HG03060 (cell line): Measurements from ENCODE around the gene TBCC.
"Not testable (repeated sequence)": the region's sequence is repeated elsewhere in the genome, so short reads cannot be mapped to it uniquely, and the experiment has no call there.

ENCODE experiments used
- ATAC-seq: cut with Tn5 transposase; IDR thresholded peaks from one replicate; pipeline ENCODE4 v1.9.1; 2021; ENCODE audit warnings: low read depth, moderate number of reproducible peaks; ENCODE audit not compliant: unreplicated experiment

TBCC gene, protein sequence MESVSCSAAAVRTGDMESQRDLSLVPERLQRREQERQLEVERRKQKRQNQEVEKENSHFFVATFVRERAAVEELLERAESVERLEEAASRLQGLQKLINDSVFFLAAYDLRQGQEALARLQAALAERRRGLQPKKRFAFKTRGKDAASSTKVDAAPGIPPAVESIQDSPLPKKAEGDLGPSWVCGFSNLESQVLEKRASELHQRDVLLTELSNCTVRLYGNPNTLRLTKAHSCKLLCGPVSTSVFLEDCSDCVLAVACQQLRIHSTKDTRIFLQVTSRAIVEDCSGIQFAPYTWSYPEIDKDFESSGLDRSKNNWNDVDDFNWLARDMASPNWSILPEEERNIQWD

DNA sequence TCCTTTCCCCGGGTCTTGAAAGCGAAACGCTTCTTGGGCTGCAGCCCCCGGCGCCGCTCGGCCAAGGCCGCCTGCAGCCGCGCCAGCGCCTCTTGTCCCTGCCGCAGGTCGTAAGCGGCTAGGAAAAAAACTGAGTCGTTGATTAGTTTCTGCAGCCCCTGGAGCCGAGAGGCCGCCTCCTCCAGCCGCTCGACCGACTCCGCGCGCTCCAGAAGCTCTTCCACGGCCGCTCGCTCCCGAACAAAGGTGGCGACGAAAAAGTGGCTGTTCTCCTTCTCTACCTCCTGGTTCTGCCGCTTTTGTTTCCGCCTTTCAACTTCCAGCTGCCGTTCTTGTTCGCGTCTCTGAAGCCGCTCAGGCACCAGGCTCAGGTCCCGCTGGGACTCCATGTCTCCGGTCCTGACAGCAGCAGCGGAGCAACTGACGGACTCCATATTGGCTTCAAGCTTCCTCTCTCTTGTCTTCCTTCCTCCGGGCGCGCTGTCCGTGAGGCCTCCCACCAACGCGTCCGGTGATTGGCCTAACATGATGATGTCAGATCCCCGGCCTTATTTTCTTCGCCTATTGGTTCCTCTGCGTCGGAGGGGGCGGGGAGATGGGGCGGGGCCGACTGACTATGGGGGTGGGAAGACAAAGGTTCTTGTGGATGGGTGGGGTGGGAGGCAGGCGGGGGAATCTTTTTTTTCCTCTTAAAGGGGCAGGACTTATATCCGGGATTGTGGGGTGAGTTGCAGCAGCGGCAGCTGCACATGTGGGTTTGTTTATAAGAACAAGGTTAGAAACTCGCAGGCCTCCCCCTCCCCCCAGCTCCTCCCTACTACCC is at the start of gene TBCC:
TBCC (minus strand) TSS at position 464 of the 823 bp plus-strand sequence; CDS start at position 434, 30 bp downstream.
- ATAC-seq: peak; percentile 53

DNA sequence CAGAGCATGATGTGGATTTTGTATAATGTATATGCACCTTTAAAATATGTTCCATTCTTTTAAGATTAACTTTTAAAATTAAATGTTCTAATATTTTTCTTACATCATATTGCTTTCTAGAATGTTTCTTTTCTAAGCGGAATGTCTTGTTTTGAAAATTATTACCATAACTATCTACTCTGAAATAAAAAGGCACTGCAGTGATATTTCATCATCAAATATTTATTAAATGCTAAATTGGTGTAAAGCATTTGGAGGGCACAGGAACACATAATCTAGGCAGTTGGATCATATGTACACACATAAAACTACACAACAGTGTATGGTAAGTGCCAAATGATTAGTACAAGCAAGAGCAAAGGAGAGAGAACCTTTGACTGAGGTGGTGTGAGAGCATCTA is 49.7 kb upstream of the TBCC start:
- no peak for ATAC-seq

- ATAC-seq: no peak
Measured at GRCh38 chr6:42791706-42792320, 45.9 kb upstream of the TBCC start.

DNA sequence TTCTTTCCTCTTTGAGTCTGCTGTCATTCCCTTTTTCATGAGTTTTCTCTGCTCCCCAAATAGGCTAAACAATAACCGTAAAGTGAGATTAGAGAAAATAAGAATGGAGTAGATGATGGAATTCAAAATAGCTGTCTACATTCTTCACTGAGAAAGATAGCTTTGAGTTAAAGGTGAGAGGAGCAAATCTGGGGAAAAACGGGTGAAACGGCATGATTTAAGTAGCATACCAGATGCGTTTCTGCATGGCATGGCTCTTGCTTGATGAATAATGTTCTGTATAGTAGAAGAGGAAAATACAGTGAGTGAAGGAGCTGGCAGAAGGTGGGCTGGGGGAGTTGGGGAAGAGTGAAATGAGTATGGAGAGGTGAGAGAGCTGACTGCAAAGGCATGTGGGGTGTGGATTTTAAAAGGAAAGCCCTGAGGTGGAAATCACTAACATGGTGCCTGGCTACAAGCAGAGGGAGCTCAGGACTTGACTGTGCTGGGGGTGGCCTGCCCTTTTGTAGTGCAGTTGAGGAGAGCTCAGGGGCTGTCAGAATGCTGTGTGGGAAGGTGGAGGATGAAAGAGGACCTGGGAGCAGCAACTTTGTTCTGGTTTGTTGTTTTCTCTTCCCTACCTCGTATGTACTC is 44.8 kb upstream of the TBCC start:
- no peak for ATAC-seq

GRCh38 chr6:42788671-42789070 is 42.8 kb upstream of the TBCC start:
- no peak for ATAC-seq

- ATAC-seq: no peak
Measured at GRCh38 chr6:42787063-42787472, 41.2 kb upstream of the TBCC start.

- no peak for ATAC-seq
Measured at GRCh38 chr6:42786525-42786985, 40.7 kb upstream of the TBCC start.

GRCh38 chr6:42784717-42785498 is 39.0 kb upstream of the TBCC start:
- no peak for ATAC-seq

GRCh38 chr6:42783876-42784642 is 38.2 kb upstream of the TBCC start:
- ATAC-seq: no peak

DNA sequence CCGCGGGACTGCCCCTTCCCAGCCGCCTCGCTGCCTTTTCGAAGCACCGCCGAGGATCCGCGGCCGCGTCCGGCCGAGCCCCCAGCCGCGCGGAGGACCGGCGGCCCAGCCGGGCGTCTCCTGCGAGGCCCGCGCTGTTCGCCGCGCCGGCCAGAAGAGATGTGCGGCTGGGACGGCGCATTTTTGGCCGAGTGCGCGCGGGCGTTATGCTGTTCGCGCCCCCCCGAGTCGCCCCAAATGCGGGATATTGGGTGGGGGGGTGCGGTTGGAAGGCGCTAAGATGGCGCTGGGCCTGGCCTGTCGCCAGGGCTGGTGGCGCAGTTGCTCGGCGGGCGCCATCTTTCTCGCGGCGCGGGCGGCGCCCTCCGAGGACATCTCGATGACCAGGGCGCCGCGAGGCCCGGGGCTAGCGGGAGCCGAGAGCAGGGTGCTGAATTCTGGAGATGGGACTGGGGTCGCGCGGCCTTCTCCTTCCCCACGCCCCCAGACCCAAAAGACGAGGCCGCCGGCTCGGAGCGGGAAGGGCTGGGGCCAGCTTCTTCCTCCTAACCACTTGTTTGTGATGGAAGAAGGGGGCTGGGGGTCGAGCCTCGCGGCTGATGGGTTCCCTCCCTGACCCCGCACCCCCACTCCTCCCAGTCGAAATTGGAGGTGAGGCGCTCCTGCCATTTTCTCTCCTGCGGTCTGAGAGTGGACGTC is 37.4 kb upstream of the TBCC start:
- ATAC-seq: no peak

- no peak for ATAC-seq
Measured at GRCh38 chr6:42782689-42783176, 36.8 kb upstream of the TBCC start.

GRCh38 chr6:42781796-42782688 is 36.1 kb upstream of the TBCC start, which contains the start of gene BICRAL:
TSS of gene BICRAL (plus strand) at chr6:42782052. CDS start at chr6:42822023, 39,971 bp downstream.
- no peak for ATAC-seq

DNA sequence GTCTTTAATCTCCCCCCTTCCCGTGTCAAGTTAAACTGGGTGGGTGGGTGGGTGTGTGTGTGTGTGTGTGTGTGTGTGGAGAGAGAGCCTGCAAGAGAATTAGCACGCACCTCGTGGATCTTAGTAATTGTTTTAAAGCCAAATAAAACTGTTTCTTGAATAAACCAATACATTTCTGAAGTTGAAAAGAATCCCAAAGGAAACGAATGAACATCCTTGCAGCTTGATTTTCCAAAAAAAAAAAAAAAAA is 35.6 kb upstream of the TBCC start:
- no peak for ATAC-seq

DNA sequence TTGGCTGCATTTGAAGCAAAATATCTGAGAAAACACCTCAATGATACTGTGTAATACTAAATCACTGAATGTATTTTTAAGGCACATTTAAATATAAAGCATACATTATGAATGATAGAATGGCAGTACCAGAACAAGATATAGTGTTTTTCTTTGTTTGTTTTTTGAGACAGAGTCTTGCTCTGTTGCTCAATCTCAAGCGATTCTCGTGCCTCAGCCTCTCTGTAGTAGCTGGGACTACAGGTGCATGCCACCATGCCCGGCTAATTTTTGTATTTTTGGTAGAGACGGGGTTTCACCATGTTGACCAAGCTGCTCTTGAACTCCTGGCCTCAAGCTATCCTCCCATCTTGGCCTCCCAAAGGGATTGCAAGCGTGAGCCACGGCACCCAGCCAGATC is 33.6 kb upstream of the TBCC start:
- no peak for ATAC-seq

DNA sequence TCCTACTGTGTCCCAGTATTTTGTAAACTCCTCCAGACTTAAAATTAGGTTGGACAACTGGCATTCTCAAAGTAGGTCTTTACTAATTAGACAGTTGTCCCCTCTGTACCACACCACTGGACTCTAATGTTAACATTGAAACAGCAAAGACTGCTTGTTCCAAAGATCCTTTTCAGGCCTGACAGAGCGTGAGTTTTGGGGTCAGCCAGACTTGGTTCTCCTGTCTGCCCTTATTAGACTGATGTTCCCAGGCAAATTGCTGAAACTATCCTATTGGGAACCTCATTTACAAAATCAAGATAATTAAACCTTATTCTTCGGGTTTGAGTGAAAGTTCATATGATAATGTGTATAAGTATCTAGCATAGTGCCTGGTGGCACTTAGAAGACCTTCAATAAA is 32.2 kb upstream of the TBCC start:
- no peak for ATAC-seq

DNA sequence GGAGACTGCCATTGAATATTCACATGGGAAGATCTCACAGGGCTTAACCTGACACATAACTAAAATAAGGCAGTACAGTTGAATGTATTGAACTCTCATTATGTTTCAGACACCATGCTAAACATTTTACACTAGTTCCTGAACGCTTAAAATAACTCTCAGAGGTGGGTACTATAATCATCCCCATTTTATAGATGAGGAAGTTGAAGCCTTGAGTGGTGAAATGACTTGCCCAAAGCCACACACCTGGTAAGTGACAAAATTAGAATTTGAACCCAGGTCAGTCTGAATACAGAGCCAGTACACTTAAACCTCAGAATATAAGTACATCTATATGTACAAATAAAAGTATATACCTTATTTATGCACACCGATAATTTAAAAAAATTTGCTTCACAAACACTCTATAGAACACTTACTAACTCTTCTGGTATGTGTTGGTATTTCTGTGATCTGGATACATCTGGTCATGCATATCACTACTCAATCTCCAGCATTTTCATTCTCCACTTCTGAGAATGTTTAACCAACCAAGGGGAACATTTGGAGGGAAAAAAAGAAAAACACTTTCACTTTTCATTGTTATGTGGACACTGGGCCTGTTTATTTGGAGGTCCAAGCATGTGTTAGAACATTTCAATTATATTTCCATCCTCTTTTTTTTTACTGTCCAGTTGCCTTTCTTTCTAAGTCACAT is 31.4 kb upstream of the TBCC start:
- no peak for ATAC-seq

GRCh38 chr6:42774821-42775487 is 29.1 kb upstream of the TBCC start:
- not testable (repeated sequence) for ATAC-seq
